Mucosa of rectum (tissue), 2 donors: ENCODE measurements around the gene RAB9B.

ENCODE experiments used
- H3K27ac ChIP-seq, 2 donors: one replicate each; pipeline ENCODE4 v1.7.0; 2013; ENCODE audit warnings: inconsistent platforms in 2 of 2, low read depth in 2 of 2, low read length in 2 of 2
- H3K27me3 ChIP-seq, 2 donors: one replicate each; pipeline ENCODE4 v1.7.0; 2013; ENCODE audit warnings: low read length in 2 of 2; ENCODE audit not compliant: control insufficient read depth in 2 of 2, insufficient read depth in 2 of 2
- H3K36me3 ChIP-seq, 2 donors: one replicate each; pipeline ENCODE4 v1.7.0; 2013; ENCODE audit warnings: low read length in 2 of 2; ENCODE audit not compliant: control insufficient read depth in 2 of 2, insufficient read depth in 2 of 2
- H3K4me1 ChIP-seq, 2 donors: one replicate each; pipeline ENCODE4 v1.7.0; 2013; ENCODE audit warnings: low read length in 2 of 2, mild to moderate bottlenecking in 1 of 2; ENCODE audit not compliant: control insufficient read depth in 2 of 2, insufficient read depth in 2 of 2
- H3K4me3 ChIP-seq, 2 donors: one replicate each; pipeline ENCODE4 v1.7.0; 2013; ENCODE audit warnings: low read length in 2 of 2
- H3K9ac ChIP-seq, 2 donors: one replicate each; pipeline ENCODE4 v1.7.0; 2013; ENCODE audit warnings: low read length in 2 of 2, low read depth in 1 of 2, mild to moderate bottlenecking in 1 of 2
- H3K9me3 ChIP-seq, 2 donors: one replicate each; pipeline ENCODE4 v1.7.0; 2013; ENCODE audit warnings: low read length in 2 of 2; ENCODE audit not compliant: control insufficient read depth in 2 of 2
- donor health status: healthy.
- donor health status: Normal muscosa, but diverticular disease.

Gene RAB9B

DNA sequence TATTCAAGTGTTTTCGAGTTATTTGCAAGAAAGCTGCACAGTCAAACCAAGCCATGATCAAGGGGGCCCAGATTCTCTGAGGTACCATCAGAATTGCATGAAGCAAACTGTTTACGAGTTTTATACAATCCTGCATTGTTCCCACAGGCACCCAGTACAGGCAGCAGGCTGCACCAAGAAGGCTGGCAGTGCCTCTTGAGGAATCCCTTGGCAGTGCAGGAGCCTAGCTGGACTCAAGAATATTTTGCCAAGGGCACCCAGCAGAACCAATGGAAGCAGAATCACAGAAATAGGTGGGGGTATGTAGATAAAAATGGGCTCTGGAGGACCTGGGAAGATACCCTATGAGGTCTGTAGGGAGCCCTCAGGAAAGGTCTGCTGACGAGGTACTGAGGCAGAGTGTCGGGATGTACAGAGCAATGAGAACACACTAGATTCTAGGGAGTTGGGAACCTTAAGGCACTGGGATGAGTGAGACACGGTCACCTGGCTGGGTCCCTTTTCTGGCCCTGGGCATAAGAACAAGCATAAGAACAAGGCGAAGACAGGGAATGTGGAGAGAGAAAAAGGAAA lies 57.9 kb downstream of the RAB9B start:
- no peaks in the 10 kb centered on the region for H3K9me3 ChIP-seq
- H3K4me1 ChIP-seq, result no peaks in the 10 kb centered on the region
- no peak overlapping the region for H3K27ac ChIP-seq
- peaks cover 4 to 8% of the 10 kb centered on the region in 2 donors for H3K27me3 ChIP-seq
- no peak overlapping the region for H3K4me3 ChIP-seq
- no peaks in the 10 kb centered on the region for H3K36me3 ChIP-seq
- no peak overlapping the region for H3K9ac ChIP-seq

DNA sequence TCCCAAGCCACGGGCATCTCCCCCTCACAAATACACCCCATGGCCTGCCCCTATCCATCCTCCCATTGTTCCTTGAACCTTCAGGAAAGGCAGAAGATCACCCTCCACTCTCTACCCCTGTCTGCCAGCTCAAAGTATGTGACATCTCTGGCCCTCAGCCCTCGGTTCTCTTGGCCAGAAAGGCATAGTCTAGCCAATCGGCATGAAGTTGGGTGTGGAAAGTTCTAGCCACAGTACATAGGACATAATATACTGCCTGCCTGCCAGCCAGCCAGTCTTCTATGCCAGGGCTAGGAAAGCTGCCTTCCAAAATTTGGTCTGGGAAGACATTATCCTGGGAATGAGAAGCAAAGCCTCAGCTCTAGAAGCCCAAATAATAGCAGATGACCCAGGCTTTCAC lies 58.6 kb downstream of the RAB9B start:
- H3K9ac ChIP-seq, result no peak overlapping the region
- H3K9me3 ChIP-seq, result no peaks in the 10 kb centered on the region
- H3K27me3 ChIP-seq, result peaks cover 4 to 8% of the 10 kb centered on the region in 2 donors
- no peaks in the 10 kb centered on the region for H3K36me3 ChIP-seq
- no peaks in the 10 kb centered on the region for H3K4me1 ChIP-seq
- no peak overlapping the region for H3K27ac ChIP-seq
- H3K4me3 ChIP-seq, result no peak overlapping the region
